ENCODE results near the gene ITPRID2. TPM values are rescaled to one million over a fixed set of nuclear protein-coding genes. Genes with fewer than 3 reads are reported as not detected.

The ITPRID2 gene
- total and polyA plus RNA-seq, 2 of the 13 experiments (the other 11 are each of a cell fraction or from before 2014, with no cell fraction given), result 44.8 to 62.3 TPM

- no peak for TF ChIP-seq LBX2 (CRISPR knock-in tag; IDR thresholded peaks at IDR 0.05; ENCODE audit: borderline replicate concordance)
- TF ChIP-seq CENPX (CRISPR knock-in tag; IDR thresholded peaks at IDR 0.05), result no peak
- no peak for TF ChIP-seq ZNF609 (CRISPR knock-in tag; IDR thresholded peaks at IDR 0.05; ENCODE audit: borderline replicate concordance)
- no peak for TF ChIP-seq DNMT1 (CRISPR knock-in tag; IDR thresholded peaks at IDR 0.05)
- no peak for TF ChIP-seq DBP (CRISPR knock-in tag; IDR thresholded peaks at IDR 0.05; ENCODE audit: not compliant biosample characterization)
- TF ChIP-seq ZSCAN29 (CRISPR knock-in tag; conservative IDR thresholded peaks at IDR 0.05), result no peak
- no peak for TF ChIP-seq FOXJ3 (CRISPR knock-in tag; IDR thresholded peaks at IDR 0.05; ENCODE audit: borderline replicate concordance)
Observed at GRCh38 chr2:181848261-181848886, 43.2 kb upstream of the ITPRID2 start (continued).
